Muscle layer of duodenum (tissue), 2 donors: ENCODE measurements around the gene RSU1.
"Not testable (repeated sequence)": the region's sequence is repeated elsewhere in the genome, so short reads cannot be mapped to it uniquely, and the experiment has no call there.

Experiments
- H3K27ac ChIP-seq: one replicate; pipeline ENCODE4 v1.7.0; 2013; ENCODE audit warnings: mild to moderate bottlenecking, low read length
- H3K27me3 ChIP-seq: one replicate; pipeline ENCODE4 v1.7.0; 2013; ENCODE audit warnings: low read depth, mild to moderate bottlenecking, control low read depth, low read length
- H3K36me3 ChIP-seq, 2 donors: one replicate each; pipeline ENCODE4 v1.7.0; 2013; ENCODE audit warnings: low read length in 2 of 2, control low read depth in 1 of 2, mild to moderate bottlenecking in 1 of 2; ENCODE audit not compliant: insufficient read depth in 2 of 2, control insufficient read depth in 1 of 2
- H3K4me1 ChIP-seq, 2 donors: one replicate each; pipeline ENCODE4 v1.7.0; 2013; ENCODE audit warnings: low read length in 2 of 2, mild to moderate bottlenecking in 2 of 2, control low read depth in 1 of 2, moderate library complexity in 1 of 2; ENCODE audit not compliant: insufficient read depth in 2 of 2, control insufficient read depth in 1 of 2
- H3K4me3 ChIP-seq, 2 donors: one replicate each; pipeline ENCODE4 v1.7.0; 2013; ENCODE audit warnings: low read length in 2 of 2, low read depth in 1 of 2, mild to moderate bottlenecking in 1 of 2
- H3K9me3 ChIP-seq, 2 donors: one replicate each; pipeline ENCODE4 v1.7.0; 2013; ENCODE audit warnings: low read length in 2 of 2, control low read depth in 1 of 2, mild to moderate bottlenecking in 1 of 2; ENCODE audit not compliant: control insufficient read depth in 1 of 2
- donor health status: healthy.

The RSU1 gene

DNA sequence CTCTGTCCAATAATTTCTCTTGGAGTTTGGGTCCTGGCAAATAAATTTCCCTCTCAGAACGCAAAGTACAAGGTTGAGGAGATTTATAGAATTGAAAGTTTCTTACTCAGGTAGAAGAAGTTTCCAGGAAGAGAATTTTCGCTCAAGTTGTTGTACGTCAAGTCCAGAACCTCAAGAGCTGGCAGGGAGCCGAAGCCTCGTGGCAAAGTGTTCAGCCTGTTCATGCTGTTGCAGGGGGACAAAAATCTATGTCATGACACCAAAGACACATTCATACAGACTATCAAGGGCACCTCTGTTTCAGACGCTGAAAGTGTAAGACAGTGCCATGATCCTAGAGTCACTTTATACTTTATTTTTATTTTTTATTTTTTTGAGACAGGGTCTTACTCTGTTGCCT, 62.5 kb downstream of the RSU1 start:
- Histone ChIP-seq H3K27ac (no peak overlapping the region), H3K4me1 (no peaks in the 10 kb centered on the region), H3K27me3 (no peaks in the 10 kb centered on the region), H3K9me3 (no peaks in the 10 kb centered on the region), H3K36me3 (peaks cover 11 to 37% of the 10 kb centered on the region in 2 donors), H3K4me3 (no peak overlapping the region)

DNA sequence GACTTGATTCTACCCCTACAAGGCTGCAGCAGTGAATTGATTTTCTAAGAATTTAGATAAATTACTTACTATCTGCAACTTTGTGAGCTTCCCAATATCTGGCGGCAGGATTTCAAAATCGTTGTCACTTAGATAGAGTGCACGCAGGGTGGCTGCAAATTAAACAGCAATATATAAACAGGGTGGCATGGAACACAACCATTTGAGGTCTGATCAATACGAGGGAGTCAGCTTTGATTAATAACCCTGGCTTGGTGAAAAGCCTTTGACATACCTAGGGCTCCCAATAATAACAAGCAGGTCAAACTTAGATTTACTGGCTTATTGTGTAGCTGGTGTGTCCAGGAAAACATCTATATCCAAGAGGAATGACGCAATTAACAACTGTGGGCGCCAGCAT, 64.4 kb downstream of the RSU1 start:
- H3K4me3 ChIP-seq, H3K4me1 ChIP-seq, H3K27me3 ChIP-seq, H3K27ac ChIP-seq, H3K9me3 ChIP-seq: not testable (repeated sequence)
- H3K36me3 ChIP-seq, result peaks cover 22 to 28% of the 10 kb centered on the region in 2 donors

DNA sequence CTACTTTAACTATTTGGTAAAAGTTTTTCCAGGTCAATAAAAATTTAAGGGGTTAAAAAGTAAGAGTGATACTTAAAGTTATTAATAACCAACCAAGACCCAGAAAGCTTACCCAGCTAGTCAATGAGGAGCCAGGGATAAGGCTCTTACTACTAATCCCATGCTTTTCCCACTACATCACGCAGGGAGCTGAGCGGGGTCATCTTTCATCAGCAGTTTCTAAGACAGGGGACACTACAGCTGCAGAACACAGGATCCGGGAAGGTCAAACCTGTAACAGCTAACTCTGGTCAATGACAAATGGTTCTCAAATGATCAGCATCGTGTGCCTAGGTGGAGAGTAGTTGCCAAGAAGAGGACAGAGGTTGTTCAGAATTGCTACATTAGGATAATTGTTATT, 65.1 kb downstream of the RSU1 start:
- Histone ChIP-seq H3K36me3 (peaks cover 22 to 32% of the 10 kb centered on the region in 2 donors), H3K27me3 (no peaks in the 10 kb centered on the region)

DNA sequence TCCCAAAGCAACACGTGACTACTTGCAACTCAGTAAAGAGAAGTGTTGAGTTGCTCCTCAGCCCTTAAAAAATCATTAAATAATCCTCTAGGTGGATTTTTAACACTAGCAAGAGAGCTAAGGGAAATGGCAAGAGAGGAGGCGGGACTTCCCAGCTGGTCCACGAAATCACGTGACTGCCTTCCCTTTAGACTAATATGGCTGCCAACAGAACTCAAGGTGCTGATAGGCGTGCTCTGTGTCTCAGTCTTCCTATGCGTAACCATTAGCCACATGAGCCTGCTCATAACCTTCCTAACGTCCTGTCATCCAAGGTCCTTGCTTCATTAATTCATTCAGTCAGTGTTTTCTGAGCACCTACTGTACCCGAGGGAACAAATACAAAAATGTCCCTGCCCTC, 66.0 kb downstream of the RSU1 start:
- Histone ChIP-seq H3K9me3 (no peaks in the 10 kb centered on the region), H3K36me3 (peaks cover 22 to 32% of the 10 kb centered on the region in 2 donors), H3K4me3 (no peak overlapping the region), H3K27ac (no peak overlapping the region), H3K27me3 (no peaks in the 10 kb centered on the region), H3K4me1 (no peaks in the 10 kb centered on the region)

More for the DNA sequence above, 65.1 kb downstream of the RSU1 start:
- Histone ChIP-seq H3K9me3 (no peaks in the 10 kb centered on the region), H3K4me3 (no peak overlapping the region), H3K4me1 (no peaks in the 10 kb centered on the region), H3K27ac (no peak overlapping the region)

DNA sequence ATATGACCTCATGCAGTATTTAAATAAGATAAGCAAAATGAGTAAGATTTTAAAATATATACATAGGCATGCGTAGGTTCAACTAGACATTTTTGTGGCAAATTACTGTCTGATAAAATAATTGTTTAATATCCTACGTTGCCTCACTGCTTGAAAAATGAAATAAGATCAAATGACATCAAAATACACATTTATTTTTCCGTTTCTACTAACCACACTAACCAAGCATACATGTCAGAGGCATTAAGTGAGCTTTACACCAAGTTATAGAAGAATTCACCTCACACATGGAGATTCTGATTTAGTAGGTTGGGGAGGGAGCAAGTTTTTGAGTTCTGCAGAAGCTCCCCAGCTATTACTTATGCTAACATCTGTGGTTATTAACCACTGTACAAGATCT, 66.8 kb downstream of the RSU1 start:
- Histone ChIP-seq H3K4me1 (no peaks in the 10 kb centered on the region), H3K36me3 (peaks cover 22 to 32% of the 10 kb centered on the region in 2 donors), H3K27me3 (no peaks in the 10 kb centered on the region), H3K9me3 (no peaks in the 10 kb centered on the region), H3K27ac (no peak overlapping the region), H3K4me3 (no peak overlapping the region)

DNA sequence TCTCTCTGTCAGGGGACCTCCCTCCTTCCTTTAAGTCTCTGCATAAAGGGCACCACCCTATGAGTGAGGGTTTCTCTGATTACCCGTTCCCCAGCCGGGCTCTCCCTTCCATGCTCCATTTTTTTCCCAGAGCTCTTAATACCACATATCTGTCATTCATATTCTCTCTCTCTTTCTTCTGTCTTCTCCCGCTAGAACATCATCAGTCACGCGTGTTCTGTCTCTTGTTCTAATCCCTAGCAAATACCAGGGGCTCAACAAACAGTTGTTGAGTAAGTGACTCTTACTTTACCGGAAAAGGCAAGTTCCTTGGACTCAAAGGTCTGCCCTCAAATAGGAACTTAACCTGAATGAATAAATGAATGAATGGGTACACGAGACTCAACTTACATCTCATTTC, 68.5 kb downstream of the RSU1 start:
- H3K4me3 ChIP-seq, result no peak overlapping the region
- peaks cover 22 to 32% of the 10 kb centered on the region in 2 donors for H3K36me3 ChIP-seq
- no peaks in the 10 kb centered on the region for H3K27me3 ChIP-seq
- no peaks in the 10 kb centered on the region for H3K9me3 ChIP-seq
- H3K27ac ChIP-seq, result no peak overlapping the region
- H3K4me1 ChIP-seq, result no peaks in the 10 kb centered on the region

DNA sequence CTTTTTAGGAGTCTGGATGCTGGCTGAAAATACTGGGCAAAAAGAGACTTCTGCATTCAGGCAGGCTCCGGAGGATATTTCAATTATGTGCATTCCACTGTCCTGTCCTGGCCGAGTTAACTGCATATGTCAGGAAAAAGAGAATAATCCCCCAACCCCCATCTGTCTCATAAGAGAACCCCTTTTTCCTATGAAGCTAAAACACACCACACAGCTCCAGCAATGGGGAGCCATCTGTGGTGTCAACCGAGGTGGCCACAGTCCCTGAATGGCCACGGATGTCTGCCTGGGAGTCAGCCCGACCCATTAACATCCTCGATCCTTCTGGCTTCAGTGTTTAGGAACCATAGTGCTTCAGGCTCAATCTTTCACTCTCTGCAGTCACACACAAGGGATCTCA, 70.4 kb downstream of the RSU1 start:
- no peak overlapping the region for H3K4me3 ChIP-seq
- H3K27me3 ChIP-seq, result no peaks in the 10 kb centered on the region
- no peak overlapping the region for H3K27ac ChIP-seq
- H3K36me3 ChIP-seq, result peaks cover 16 to 22% of the 10 kb centered on the region in 2 donors
- no peaks in the 10 kb centered on the region for H3K9me3 ChIP-seq
- H3K4me1 ChIP-seq, result no peaks in the 10 kb centered on the region

DNA sequence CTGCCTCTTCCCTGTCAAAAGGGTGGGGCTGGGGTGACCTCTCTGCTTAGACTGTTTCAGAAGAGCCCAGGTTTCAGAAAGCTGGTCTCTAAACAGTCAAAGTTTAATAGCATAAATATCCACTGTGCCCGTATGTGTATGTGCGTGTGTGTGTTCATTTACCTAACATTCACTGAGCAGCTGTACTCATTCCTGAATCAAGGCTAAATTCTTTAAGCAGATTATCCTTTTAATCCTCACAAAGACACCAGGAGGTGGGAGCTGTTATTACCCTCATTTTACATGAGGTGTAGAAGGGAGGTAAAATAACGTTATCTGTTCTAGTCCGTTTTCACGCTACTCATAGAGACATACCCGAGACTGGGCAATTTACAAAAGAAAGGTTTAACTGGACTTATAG, 72.2 kb downstream of the RSU1 start:
- Histone ChIP-seq H3K27ac (no peak overlapping the region), H3K9me3 (no peaks in the 10 kb centered on the region), H3K27me3 (no peaks in the 10 kb centered on the region)

DNA sequence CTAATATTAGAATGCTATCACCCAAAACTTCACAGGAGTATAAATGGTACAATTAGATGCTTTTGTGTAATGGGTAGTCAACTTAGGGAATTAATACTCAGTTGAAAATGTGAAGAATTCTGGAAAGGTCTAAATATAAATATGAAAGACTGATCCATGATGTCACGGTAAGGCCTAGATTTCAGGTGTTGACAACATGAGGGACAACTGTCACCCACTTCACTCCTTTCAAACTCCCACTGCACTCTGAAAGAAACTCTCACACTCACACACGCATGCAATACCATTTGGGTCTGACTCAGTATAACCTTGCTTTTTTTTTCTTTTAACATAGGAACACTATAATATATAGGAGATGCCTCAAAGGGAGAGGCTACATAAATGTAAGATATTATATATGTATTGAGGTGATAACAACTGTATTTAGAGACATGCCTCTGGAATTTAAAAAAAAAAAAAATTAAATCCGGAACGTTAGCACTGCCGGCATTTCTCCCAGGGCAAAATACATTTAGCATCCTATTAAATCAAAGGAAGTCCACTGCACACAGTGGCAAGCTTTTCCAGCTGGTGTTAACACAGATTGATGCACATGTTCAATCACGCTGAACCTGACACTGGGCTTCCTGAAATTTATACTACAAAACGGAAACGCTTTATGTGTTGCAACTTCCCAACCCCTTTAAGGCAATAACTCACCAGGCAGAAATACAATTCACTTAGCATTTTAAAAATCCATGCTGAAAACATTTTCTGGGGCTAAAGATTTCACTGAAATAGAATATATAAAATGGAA, 74.9 kb downstream of the RSU1 start:
- Histone ChIP-seq H3K27me3 (no peaks in the 10 kb centered on the region), H3K4me1 (no peaks in the 10 kb centered on the region), H3K36me3 (peaks cover 5 to 19% of the 10 kb centered on the region in 2 donors), H3K4me3 (no peak overlapping the region), H3K27ac (no peak overlapping the region), H3K9me3 (no peaks in the 10 kb centered on the region)

More for the DNA sequence above, 72.2 kb downstream of the RSU1 start:
- H3K4me1 ChIP-seq, result no peaks in the 10 kb centered on the region
- peaks cover 15 to 18% of the 10 kb centered on the region in 2 donors for H3K36me3 ChIP-seq
- no peak overlapping the region for H3K4me3 ChIP-seq

DNA sequence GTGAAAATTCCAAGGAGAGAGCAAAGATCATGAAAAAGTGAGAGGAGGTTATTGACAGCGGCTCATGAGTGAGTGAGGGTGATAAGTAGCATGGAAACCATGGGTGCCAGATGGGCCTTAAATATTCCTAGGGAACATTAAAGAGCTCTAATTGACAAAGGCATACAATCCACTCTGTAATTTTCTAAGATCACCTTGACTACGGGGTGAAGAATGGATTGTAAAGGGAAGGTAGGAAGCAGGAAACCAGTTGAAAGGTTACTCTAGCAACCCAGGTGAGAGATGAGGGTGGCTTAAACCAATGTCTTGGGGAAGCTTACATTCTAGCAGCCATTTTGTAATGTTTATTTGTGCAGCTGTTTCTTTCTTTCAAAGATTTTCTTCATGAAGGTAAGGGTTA, 75.7 kb downstream of the RSU1 start:
- Histone ChIP-seq H3K27me3 (no peaks in the 10 kb centered on the region), H3K27ac (no peak overlapping the region), H3K4me3 (no peak overlapping the region), H3K4me1 (no peaks in the 10 kb centered on the region), H3K9me3 (peaks cover 0 to 3% of the 10 kb centered on the region in 2 donors), H3K36me3 (peaks cover 5 to 18% of the 10 kb centered on the region in 2 donors)

DNA sequence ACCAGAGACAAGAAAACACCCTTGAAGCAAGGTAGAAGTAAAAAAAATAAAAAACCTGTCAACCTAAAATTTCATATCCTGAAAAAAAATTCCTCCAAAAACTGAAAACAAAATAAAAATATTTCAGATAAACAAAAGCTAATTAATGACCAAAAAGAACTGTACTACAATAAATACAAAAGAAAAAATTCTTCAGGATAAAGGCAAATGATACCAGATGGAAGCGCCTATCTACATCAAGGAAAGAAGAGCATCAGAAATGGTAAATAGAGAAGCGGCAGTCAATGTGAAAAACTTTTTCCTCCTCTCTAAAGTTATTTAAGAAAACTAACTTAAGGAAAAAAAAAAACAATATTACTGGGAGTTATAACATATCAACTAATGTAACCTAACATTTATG, 79.8 kb downstream of the RSU1 start:
- Histone ChIP-seq H3K4me1 (no peaks in the 10 kb centered on the region), H3K9me3 (peaks cover 6 to 8% of the 10 kb centered on the region in 2 donors), H3K4me3 (no peak overlapping the region), H3K36me3 (peaks cover 8 to 29% of the 10 kb centered on the region in 2 donors), H3K27me3 (no peaks in the 10 kb centered on the region), H3K27ac (no peak overlapping the region)

DNA sequence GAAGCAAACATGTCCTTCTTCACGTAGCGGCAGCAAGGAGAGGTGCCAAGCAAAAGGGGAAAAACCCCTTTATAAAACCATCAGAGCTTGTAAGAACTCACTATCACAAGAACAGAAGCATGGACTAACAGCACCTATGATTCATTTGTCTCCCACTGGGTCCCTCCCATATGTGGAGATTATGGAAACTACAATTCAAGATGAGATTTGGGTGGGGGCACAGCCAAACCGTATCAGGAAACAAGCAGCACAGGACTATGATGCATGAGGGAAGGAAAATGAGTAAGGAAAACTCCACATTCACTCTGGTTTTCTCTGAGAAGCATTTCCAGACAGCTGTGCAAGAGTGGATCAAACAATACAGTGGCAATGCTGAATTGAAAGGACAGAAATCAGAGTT, 81.6 kb downstream of the RSU1 start:
- Histone ChIP-seq H3K9me3 (peaks cover 6 to 8% of the 10 kb centered on the region in 2 donors), H3K27me3 (no peaks in the 10 kb centered on the region), H3K36me3 (peaks cover 3 to 29% of the 10 kb centered on the region in 2 donors)

More for the DNA sequence above, 81.6 kb downstream of the RSU1 start:
- Histone ChIP-seq H3K4me1 (no peaks in the 10 kb centered on the region), H3K27ac (no peak overlapping the region), H3K4me3 (no peak overlapping the region)
